KMS-11 (cell line): ENCODE measurements around the gene NR2F1-AS1.

Source experiments
- H2AFZ ChIP-seq: fragments of 200-600 bp; sonication (generic); 2 replicates; pipeline ENCODE4 v1.6.1; 2016; ENCODE audit warnings: antibody characterized with exemption, mixed run types, low read depth
- H3K27ac ChIP-seq: fragments of 200-600 bp; sonication (generic); 2 replicates; pipeline ENCODE4 v1.6.1; 2016; ENCODE audit warnings: mild to moderate bottlenecking, mixed run types
- H3K27me3 ChIP-seq: fragments of 200-600 bp; sonication (generic); 2 replicates; pipeline ENCODE4 v1.6.1; 2017; ENCODE audit warnings: mild to moderate bottlenecking, low read depth, mixed run types, moderate library complexity; ENCODE audit not compliant: insufficient read depth
- H3K36me3 ChIP-seq: fragments of 200-600 bp; sonication (generic); 2 replicates; pipeline ENCODE4 v1.6.1; 2017; ENCODE audit warnings: mild to moderate bottlenecking, mixed run types; ENCODE audit not compliant: insufficient read depth
- H3K4me1 ChIP-seq: fragments of 200-600 bp; sonication (generic); 2 replicates; pipeline ENCODE4 v1.6.1; 2016; ENCODE audit warnings: mild to moderate bottlenecking, low read depth, mixed run types; ENCODE audit not compliant: poor library complexity, severe bottlenecking
- H3K4me2 ChIP-seq: fragments of 200-600 bp; sonication (generic); 2 replicates; pipeline ENCODE4 v1.7.0; 2016; ENCODE audit warnings: mild to moderate bottlenecking, mixed run types
- H3K4me3 ChIP-seq: fragments of 200-600 bp; sonication (generic); IDR thresholded peaks from 2 replicates; pipeline ENCODE4 v1.6.1; 2017; ENCODE audit warnings: low read depth, low read length, mixed read lengths; ENCODE audit not compliant: insufficient read depth
- H3K79me2 ChIP-seq: fragments of 200-600 bp; sonication (generic); 2 replicates; pipeline ENCODE4 v1.6.1; 2016; ENCODE audit warnings: low read depth, mixed run types; ENCODE audit not compliant: insufficient read depth
- H3K9ac ChIP-seq: fragments of 200-600 bp; sonication (generic); 2 replicates; pipeline ENCODE4 v1.6.1; 2016; ENCODE audit warnings: mild to moderate bottlenecking, mixed run types
- H4K20me1 ChIP-seq: fragments of 200-600 bp; sonication (generic); 2 replicates; pipeline ENCODE4 v1.6.1; 2016; ENCODE audit warnings: mild to moderate bottlenecking, mixed run types; ENCODE audit not compliant: insufficient read depth
- TF ChIP-seq, protein P1 (sequence below): fragments of 200-600 bp; sonication (generic); conservative IDR thresholded peaks from 2 replicates; pipeline ENCODE4 v1.6.1; 2017; ENCODE audit warnings: low read depth, mild to moderate bottlenecking, antibody characterized with exemption, low read length, moderate library complexity, mixed read lengths

NR2F1-AS1 gene

GRCh38 chr5:93479982-93480509, 101.0 kb downstream of the NR2F1-AS1 start:
- Histone ChIP-seq H3K79me2 (no peaks in the 10 kb centered on the region), H3K9ac (no peak overlapping the region), H3K27ac (no peak overlapping the region), H3K36me3 (no peaks in the 10 kb centered on the region), H3K27me3 (no peaks in the 10 kb centered on the region), H4K20me1 (no peaks in the 10 kb centered on the region), H3K4me1 (no peaks in the 10 kb centered on the region), H2AFZ (no peak overlapping the region), H3K4me2 (no peak overlapping the region), H3K4me3 (no peak overlapping the region)
- TF ChIP-seq, protein P1, sequence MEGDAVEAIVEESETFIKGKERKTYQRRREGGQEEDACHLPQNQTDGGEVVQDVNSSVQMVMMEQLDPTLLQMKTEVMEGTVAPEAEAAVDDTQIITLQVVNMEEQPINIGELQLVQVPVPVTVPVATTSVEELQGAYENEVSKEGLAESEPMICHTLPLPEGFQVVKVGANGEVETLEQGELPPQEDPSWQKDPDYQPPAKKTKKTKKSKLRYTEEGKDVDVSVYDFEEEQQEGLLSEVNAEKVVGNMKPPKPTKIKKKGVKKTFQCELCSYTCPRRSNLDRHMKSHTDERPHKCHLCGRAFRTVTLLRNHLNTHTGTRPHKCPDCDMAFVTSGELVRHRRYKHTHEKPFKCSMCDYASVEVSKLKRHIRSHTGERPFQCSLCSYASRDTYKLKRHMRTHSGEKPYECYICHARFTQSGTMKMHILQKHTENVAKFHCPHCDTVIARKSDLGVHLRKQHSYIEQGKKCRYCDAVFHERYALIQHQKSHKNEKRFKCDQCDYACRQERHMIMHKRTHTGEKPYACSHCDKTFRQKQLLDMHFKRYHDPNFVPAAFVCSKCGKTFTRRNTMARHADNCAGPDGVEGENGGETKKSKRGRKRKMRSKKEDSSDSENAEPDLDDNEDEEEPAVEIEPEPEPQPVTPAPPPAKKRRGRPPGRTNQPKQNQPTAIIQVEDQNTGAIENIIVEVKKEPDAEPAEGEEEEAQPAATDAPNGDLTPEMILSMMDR, result no peak

DNA sequence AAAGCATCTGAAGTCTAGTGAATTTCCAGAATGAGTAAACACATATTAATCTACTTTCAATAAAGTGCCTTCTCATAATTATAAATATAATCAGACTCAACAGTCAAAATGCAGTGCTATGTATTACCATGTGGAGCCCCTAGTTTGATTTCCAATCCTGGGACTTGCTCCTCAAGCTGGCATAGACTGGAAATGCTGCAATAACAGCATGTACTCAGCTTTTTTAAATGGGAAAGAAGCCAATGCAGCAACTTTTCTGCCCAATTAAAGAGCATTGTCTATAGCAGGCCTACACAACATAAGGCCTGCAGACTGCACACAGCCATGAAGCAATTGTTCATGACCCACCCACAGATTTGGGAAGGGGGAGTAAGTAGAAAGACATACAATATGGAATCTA, 103.2 kb downstream of the NR2F1-AS1 start:
- no peak overlapping the region for H3K4me3 ChIP-seq
- no peak overlapping the region for H3K27ac ChIP-seq
- no peaks in the 10 kb centered on the region for H3K79me2 ChIP-seq
- no peak overlapping the region for H3K9ac ChIP-seq
- no peaks in the 10 kb centered on the region for H3K36me3 ChIP-seq
- no peak overlapping the region for H2AFZ ChIP-seq
- no peak overlapping the region for H3K4me2 ChIP-seq
- TF ChIP-seq, protein P1, result no peak
- H3K4me1 ChIP-seq, result no peaks in the 10 kb centered on the region
- no peaks in the 10 kb centered on the region for H4K20me1 ChIP-seq
- H3K27me3 ChIP-seq, result no peaks in the 10 kb centered on the region

DNA sequence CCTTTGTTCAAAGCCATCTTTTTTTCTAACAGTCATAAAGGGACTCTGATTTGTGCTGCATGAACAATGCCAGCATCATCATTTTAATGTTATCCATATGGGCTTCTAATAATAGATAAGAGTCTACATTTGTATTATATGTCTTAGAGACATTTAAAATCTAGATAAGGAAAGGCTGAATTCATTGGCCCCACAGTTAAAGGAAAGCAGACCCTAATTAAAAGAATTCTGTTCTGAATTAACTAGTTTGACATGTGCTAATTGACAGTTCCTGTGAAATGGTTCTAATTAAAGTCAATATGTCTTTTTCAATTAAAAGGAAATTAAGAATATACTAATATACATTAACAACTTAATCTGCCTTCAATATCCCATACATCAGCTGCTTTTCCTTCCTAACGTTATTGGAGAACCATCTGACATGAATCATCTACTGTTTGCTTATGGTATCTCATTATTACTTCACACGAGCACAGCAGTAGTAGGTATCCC, 104.7 kb downstream of the NR2F1-AS1 start:
- H3K27me3 ChIP-seq, result no peaks in the 10 kb centered on the region
- H3K36me3 ChIP-seq, result no peaks in the 10 kb centered on the region
- TF ChIP-seq, protein P1, result no peak
- H2AFZ ChIP-seq, result no peak overlapping the region
- H3K27ac ChIP-seq, result no peak overlapping the region
- H3K4me1 ChIP-seq, result no peaks in the 10 kb centered on the region
- no peak overlapping the region for H3K9ac ChIP-seq
- H3K4me3 ChIP-seq, result no peak overlapping the region
- H3K4me2 ChIP-seq, result no peak overlapping the region
- no peaks in the 10 kb centered on the region for H3K79me2 ChIP-seq
- no peaks in the 10 kb centered on the region for H4K20me1 ChIP-seq

DNA sequence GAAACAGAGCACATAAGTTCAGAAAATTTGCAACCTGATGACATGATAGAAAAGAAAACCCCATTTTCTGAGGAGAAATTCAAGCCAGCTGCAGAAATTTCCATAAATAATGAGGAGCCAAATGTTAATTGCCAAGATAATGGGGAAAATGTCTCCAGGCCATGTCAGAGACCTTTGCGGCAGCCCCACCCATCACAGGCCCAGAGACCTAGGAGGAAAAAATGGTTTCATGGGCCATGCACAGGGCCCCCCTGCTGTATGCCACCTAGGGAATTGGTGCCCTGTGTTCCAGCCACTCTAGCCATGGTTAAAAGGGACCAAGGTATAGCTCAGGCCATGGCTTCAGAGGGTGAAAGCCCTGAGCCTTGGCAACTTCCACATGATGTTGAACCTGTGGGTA, 118.1 kb downstream of the NR2F1-AS1 start:
- TF ChIP-seq, protein P1, result no peak
- no peak overlapping the region for H3K4me2 ChIP-seq
- H3K27me3 ChIP-seq, result no peaks in the 10 kb centered on the region
- no peaks in the 10 kb centered on the region for H3K79me2 ChIP-seq
- H3K27ac ChIP-seq, result no peak overlapping the region
- H3K36me3 ChIP-seq, result no peaks in the 10 kb centered on the region
- H3K4me3 ChIP-seq, result no peak overlapping the region
- no peaks in the 10 kb centered on the region for H3K4me1 ChIP-seq
- H4K20me1 ChIP-seq, result no peaks in the 10 kb centered on the region
- H3K9ac ChIP-seq, result no peak overlapping the region
- H2AFZ ChIP-seq, result no peak overlapping the region
